ENCODE results near the gene EPHB3.

The EPHB3 gene

DNA sequence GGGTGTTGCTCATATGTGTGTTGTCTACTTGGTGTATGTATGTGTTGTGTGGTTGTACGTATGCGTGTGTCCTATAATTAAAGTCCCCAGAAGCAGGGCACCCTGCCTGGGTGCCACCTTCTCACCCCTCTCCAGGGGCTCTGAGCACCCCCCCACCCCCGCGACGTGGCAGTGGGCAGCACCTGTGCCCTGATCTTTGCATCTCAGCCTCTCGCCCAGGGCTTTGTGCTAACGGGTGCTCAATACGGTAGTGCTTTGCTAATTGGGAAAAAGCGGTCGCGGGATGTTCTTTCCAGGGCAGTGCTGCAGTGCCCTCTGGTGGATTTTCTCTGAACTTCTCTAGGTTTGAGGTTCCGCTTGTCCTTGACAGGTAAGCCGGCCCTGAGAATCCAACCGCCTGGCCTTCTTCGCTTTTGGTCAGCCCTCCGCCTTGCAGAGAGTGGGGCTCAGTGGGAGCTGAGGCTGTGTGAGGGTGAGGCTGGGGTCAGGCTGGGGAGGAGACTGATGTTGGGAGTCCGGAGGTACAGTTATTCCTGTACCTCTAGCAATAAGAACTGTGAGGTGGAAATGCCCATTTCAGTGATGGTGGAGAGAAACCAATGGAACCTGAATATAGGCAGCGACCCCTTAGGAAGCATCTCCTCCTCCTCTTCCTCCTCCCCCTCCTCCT is 17.6 kb upstream of the EPHB3 start:
- peak; percentile 86 for DNase-seq (ENCODE audit: low spot score)

DNA sequence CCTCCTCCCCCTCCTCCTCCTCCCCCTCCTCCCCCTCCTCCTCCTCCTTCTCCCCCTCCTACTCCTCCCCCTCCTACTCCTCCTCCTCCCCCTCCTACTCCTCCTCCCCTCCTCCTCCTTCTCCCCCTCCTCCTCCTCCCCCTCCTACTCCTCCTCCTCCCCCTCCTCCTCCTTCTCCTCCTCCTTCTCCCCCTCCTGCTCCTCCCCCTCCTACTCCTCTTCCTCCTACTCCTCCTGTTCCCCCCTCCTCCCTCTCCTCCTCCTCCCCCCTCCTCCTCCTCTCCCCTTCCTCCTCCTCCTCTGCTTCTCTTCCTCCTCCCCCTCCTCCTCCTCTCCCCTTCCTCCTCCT is 17.1 kb upstream of the EPHB3 start:
- DNase-seq (ENCODE audit: low spot score) = no peak

DNA sequence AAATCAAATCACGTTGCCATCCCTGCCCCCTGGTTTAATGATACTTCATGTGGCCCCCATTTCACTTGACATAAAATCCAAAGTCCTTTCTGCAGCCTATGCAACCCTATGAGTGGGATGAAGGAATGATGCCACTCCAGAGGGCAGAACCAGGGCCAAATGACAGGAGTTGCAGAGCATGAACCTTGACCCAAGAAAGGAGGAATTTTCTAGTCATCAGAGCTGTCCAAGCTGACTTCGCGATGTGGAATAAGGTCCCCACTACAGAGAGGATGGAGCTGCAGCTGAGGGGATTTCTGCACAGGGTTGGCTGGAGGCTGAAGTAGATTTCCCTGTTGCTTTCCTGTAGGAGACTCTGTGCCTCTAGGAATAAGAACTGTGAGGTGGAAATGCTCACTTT is 15.8 kb upstream of the EPHB3 start:
- DNase-seq (ENCODE audit: low spot score) = no peak

DNA sequence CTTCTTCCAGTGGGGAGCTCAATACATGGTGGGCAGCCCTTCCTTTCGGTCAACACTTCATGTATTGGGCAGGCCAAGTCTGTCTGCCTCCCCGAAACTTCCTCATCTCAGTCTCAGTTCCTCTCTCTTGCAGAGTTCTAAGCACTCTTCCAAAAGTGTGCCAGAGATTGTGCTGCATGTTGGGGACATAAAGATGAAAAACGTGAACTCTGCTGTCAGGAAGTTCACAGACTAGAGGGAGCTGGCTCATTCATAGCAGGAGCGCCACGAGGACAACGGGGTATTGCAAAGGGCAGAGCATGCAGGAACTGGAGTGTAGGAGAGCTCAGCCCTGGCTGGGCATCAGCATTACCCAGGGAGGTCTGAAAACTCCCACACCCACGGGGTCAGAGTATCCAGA is 15.3 kb upstream of the EPHB3 start:
- DNase-seq (ENCODE audit: low spot score) = no peak

DNA sequence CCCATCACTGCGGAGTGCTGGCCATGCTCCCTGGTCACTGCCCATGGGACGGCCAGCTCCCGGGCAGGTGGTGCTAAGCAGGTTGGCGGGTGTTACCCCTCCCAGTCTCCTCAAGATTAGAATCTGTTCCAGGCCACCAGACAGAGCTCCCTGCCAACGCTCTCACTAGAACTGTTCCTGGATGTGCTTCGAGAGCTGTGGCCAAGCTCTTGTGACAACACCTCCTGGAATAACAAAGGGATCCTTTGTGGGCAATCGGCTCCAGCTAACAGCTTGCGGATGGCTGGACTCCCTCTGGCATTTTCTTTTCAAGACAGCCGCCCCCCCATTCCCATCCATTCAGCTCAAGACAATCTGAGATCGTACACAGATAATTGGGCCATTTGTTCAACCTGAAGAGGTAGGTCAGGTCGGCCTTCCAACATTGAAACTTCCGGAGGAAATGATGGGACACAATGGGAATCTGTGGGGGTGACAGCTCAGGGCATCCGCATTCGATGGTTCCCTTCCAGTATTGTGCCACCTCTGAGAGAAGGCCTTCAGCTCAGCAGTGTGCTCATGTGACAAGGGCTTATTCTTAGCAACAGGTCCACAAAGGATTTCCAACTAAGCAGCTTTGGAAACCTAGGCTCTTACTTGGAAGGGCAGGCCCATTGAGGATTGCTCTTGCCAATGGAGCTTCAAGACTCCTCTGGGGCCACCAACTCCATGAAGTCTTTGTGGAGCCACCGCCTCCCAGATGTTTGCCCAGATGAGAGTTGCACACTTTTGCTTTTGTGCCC is 11.6 kb upstream of the EPHB3 start:
- DNase-seq (ENCODE audit: low spot score) = peak; percentile 50

DNA sequence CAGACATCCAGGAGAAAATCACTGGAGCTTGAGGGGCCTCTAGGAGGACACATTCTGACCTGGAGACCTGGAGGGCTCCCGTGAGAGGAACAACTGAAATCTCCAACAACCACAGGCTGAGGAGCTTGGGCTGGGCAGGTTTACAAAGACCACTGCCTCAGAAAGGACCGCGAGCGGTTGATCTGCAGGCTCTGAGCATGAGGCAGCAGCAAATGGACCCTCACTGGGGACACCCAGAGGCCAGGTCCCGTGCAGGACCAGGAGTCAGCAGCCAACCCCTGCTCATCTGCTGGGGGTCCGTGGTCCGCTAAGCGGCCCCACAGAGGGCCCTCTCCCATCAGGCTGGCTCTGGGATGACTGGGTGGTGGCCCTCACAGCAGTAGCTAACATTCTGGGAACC is 10.5 kb upstream of the EPHB3 start:
- DNase-seq (ENCODE audit: low spot score) = no peak

DNA sequence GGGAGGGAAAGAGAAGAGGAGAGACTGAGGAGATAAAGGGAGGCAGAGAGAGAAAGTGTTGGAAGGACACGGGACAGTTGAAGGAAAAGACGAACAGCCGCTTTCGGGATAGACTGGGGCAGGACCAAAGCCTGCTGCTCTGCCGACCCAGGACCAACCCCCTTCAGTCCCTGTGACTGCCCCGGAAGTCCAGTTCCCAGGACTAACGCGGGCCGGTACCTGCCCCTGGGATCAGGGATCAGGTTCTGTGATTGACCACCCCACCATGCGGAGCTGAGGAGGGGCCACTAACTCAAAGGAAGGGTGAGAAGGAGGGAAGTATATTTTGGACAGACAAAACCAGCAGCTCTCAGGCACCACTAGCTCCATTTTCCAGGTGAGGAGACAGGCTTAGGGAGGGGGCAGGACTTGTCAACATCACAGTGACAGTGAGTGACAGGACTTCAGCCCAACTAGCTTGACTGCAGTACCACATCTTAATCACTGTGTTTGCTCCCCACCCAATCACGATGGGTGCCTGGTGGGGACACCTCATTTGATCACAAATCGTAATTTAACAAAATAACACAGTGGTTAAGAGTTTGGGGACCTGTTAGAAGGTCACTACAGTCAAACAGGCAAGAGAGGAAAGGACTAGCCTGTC is 9.8 kb upstream of the EPHB3 start:
- no peak for DNase-seq (ENCODE audit: low spot score)

DNA sequence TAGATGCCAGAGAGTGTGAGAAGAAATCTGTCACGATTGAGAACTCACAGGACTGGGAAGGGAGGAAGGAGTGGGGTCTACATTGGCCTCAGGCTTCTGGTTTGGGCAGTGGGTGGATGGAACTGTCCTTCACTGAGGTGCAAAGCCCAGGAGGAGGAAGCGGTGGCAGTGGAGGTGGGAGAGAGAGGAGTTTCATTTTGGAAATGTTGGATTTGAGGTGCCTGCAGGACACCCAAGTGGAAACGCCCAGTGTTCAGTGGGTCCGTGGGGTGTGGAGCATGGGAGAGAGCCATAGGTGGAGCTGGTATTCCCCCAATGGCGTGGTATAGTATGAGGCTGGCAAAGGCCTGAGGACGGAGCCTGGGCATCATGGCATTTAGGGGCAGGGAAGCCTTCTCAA is 9.3 kb upstream of the EPHB3 start:
- DNase-seq (ENCODE audit: low spot score) = no peak

DNA sequence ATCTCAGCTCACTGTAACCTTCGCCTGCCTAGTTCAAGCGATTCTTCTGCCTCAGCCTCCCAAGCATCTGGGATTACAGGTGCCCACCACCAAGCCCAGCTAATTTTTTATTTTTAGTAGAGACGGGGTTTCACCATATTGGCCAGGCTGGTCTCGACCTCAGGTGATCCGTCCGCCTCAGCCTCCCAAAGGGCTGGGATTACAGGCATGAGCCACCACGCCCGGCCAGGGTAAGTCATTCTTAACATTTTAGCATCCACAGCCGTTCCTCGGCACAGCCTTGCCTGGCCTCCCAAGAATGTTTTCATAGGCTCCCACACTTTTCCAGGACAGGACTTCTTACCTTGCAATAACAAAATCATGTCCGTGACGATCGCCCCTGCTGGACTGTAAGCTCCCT is 8.7 kb upstream of the EPHB3 start:
- no peak for DNase-seq (ENCODE audit: low spot score)

DNA sequence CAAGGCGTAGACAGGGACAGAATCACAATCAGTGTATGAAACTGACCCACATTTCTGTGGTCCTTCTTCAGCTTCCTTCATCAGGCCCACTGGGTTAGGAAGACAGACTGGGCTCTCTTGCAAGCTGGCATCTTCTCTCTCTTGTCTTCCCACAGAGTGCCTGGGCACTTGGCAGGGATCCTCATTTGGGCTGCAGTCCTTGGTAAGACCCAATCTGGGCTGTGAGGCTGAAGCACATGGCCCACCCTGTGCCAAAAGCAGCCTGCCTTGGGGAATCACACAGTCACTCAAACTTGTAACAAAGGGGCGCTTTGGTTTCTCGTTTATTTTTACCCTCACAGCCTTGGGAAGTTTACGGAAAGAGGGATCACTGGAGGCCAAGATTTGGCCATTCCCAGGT is 8.2 kb upstream of the EPHB3 start:
- no peak for DNase-seq (ENCODE audit: low spot score)

DNA sequence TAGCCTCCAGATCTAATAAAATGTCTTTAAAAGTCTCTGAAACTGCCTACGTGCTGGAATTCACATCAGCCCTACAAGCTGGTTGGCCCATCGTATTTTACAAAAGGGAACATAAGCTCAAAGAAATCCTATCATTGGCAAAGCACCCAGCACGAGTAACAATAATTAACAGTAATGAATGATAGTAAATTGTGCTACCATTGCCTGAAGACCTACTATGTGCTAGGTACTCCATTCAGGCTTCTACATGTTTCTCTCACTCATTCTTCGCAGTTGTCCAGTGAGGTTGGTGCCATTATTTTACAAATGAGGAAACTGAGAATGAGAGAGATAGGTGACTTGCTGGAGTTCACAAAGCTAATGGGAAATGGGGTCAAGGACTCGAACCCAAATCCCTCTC is 7.1 kb upstream of the EPHB3 start:
- DNase-seq (ENCODE audit: low spot score) = no peak

DNA sequence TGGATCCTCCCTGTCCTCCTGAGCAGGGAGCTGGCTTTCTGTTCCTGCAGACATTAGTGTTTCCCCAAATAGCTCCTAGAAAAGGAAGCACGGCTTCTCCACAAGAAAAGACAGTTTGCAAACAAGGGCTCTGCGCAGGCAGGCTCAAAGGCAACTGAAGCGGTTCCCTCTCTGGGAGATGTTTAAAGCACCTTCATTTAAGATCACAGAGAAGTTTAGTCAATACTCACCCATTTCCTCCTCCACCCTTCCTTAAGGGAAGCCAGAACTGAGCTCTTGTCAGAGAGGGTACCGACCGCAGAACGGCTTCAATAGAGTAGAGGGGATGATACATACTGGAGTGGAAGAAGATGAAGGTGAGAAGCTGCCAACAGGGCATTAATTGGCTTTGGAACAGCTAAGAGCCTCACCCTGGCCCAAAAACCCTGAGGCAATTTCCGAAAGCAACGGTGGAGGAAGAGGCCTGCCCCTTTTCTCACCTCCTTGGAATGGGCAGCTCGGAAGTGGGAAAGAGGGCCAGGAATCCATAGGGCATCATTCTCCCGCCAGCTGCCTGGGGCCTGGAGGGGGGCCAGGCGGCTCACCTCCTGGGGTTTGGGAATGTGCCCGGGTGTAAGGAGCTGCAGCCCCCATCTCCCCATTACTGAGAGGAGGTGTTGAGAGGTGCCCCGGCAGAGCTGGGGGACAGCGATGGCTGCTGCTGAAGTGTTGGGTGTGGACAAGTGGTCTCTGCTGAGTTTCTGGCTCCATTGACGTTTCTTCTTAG is 4.8 kb upstream of the EPHB3 start:
- DNase-seq (ENCODE audit: low spot score) = no peak

DNA sequence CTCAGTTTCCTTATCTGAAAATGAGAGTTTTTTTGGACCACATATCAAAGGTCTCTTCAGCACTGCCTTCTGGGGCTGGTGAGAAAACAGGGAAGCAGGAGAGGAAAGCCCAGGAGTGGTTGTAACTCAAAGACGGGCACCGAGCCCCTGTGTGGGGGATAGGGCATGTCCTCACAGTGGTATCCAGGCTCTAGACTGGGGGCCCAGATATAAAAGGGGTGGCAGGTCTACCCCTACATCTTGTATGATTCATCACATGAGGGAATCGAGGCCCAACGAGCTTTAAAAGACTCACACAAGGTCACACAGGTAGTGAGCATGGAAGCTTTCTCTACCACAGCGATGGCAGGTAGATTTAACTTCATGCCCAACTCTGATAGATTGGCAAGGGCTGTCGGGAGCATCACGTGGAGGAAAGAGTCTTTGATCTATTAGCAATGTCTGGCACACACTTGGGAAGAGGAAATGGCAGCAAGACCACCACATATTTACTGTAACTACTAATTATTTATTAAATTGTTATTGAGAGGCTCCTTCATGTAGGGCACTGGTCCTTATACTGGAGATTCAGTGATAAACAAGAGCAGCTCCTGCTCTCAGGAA is 4.1 kb upstream of the EPHB3 start:
- no peak for DNase-seq (ENCODE audit: low spot score)

DNA sequence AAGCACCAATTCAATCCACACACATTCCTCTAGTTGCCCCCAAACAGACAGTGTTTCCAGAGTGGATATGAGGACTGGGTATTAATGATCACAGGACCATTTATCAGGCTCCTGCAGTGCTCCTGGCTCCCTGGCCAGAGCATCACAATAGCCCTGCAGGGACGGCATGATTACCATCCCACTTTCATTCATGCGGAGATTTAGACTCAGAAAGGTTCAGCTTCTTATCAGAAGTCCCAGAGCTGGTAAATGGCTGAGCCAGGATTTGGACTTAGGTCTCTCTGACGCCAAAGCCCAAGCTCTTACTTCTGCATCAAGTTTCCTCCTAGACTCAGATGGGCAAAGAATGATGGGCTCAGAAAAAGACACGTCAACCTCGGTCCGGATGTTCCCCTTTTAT is 2.9 kb upstream of the EPHB3 start:
- no peak for DNase-seq (ENCODE audit: low spot score)

DNA sequence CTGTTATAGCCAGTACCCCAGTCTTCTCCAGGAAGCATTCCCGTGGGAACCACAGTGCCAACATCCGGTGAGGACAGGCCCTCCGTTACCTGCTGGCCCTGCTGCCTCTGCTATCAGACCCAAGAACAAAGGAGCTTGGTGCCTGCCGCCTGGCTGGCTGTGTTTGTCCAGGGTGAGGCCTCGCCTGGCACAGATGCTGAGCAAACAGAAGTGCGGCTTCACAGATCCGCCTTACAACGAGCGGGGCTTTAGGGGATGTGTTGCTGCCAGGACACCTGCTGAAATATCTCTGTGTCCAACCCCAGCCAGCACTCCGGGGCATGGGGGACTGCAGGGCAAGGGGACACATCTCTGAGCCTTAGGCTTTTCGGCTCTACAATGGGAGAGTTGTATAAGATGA is 2.2 kb upstream of the EPHB3 start:
- peak; percentile 92 for DNase-seq (ENCODE audit: low spot score)

DNA sequence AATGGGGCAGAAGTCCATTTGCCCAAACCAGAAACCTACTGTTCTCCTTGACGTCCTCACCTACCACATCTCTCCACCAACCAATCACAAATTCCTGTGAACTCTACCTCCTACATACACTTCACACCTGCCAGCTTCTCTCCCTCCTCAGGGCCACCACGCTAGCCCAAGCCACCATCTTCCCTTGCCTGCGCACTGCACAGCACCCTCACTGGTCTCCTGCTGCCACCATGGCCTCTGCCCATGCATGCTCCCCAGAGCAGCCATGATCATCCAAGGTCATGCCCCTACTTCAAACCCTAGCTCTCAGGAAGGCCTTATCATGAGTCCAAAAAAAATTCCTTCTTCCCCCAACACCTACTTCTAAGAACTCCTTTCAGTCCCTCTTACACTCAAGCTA is 1.1 kb upstream of the EPHB3 start:
- DNase-seq (ENCODE audit: low spot score) = no peak

DNA sequence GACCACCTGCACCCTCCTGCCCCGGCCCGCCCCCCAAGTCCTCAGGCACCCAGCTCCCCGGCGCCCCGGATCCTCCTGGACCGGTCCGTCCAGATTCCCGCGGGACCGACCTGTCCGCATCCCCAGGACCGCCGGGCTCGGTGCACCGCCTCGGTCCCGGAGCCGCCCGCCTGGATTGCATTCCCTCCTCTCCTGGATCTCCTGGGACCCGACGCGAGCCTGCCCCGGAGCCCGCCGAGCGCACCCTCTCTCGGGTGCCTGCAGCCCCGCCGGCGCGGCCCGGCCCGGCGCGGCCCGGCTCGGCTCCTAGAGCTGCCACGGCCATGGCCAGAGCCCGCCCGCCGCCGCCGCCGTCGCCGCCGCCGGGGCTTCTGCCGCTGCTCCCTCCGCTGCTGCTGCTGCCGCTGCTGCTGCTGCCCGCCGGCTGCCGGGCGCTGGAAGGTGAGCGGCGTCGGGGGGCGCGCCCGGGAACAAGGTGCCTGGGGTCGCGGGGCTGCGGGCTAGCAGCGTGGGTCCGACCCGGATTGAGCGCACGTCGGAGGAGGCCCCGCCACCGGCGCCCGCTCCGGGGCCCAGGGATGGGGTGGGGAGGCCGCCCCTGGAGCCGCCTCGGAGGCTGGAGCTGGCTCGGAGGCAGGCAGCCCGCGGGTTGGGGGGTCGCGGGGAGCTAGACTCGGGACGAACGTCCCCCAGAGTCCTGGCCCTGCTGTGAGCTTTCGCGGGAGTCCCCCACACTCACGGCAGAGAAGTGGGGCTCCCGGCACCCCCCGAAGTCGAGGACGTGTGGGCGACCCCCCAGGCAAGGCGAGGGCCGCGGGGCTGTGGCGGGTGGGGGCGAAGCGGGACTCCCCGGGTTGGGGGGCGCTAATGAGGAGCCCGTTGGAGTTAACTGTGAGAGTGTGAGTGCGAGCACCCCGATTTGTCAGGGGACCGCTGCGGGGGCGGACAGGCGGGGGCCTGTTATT is 610 bp downstream of the EPHB3 start:
- DNase-seq (ENCODE audit: low spot score) = no peak

DNA sequence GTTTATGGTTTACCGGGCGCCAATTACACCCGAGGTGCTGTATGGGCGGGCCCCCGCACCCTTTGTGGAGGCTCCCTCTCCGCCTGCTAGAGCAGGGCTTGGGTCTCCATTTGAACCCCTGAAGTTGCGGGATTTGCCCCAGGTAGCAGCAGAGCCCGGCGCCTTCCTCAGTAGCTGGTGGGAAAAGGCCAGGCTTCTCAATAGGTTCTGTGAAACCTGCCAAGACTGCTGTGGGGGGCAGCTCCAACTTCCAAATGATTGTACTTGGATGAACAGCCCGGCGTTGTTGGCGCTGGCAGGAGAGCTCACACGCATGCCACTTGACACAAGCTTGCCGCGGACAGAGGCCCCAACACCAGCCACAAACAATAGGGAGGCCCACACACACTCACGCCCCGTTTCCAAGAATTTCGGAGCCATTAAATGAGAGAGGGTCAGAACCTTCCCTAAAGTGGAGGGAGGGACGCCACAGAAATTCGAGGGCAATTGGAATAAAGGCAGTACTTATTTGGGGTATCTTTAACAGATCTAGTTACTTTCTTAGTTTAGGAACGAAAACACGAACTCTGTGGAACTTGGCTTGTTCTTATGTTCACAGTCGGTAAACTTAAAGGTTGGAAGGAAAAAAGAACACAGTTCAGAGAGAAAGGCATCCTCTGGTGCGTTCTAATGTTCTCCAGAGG is 1.4 kb downstream of the EPHB3 start:
- no peak for DNase-seq (ENCODE audit: low spot score)

DNA sequence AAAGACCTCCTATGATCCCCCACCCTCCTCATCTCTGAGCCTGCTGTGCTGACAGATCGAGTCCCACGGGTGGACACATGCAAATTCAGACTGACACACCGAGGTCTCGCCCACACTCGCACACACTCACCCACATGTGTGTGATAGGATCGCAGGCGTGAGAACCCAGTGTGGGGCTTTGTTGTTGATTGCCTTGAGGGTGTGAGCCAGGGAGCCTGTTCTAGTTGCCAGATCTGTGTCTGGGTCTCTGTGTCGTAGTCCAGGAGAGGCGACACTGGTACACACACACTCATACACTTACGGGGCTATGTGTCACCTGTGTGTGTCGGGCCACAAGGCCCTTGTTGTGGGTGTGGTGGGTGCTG is 2.0 kb downstream of the EPHB3 start:
- no peak for DNase-seq (ENCODE audit: low spot score)

DNA sequence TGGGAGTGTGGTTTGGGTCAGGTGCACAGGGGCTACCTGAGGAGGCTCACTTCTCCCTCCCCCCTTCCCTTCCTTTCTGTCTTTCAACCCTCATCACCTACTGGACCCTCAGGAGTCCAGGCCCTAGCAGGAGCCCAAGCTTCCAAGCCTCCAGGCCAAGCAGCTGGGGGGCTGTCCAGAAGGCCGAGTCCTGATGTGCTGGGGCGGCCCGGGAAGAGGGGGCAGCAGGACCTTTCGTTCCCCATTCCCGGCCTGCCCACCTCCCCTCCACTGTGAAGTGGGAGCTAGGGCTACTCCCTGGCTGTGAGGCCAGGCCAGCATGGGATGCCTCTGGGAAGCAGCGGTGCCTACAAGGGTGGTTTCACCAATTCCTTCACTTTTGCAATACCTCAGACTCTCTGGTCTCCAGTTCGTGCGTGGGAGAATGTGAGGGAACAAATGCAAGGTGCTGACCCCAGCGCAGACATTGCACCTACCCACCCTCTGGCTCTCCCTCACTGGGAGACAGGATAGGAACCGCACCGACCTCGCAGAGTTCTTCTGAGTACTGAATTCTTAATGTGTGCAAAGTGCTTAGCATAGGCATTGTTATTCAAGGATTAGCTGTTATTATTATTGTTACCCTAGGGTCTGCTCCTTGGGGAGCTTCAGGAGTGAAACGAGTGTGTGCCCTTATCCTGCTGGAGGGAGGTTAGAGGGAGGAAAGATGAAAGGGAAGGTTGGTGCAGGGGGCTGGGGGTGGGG is 2.5 kb downstream of the EPHB3 start:
- no peak for DNase-seq (ENCODE audit: low spot score)
